AG04449 (cell line): ENCODE measurements around the gene EXOC6B.

Experiments used
- CTCF ChIA-PET: fragments of 350-600 bp; formaldehyde crosslinking; extraction: SDS; loops from one replicate; lab custom pipeline; 2021; ENCODE audit warnings: antibody characterized with exemption; lab: Yijun Ruan, JAX
- POLR2A ChIA-PET: fragments of 400-600, 350-600 bp; formaldehyde crosslinking; extraction: SDS; loops from one replicate; lab custom pipeline; 2020; ENCODE audit warnings: antibody characterized with exemption, inconsistent platforms; lab: Yijun Ruan, JAX
- DNase-seq: peaks from one replicate; pipeline ENCODE4 v3.0.0-alpha.2; 2010; ENCODE audit warnings: low read depth, low spot score
- H3K4me3 ChIP-seq: 2 replicates; pipeline ENCODE4 v1.5.1; 2011; ENCODE audit warnings: low read depth, mild to moderate bottlenecking, control low read depth, low read length
- CTCF ChIP-seq: IDR thresholded peaks from one replicate; pipeline ENCODE4 v1.5.1; 2011; ENCODE audit warnings: mild to moderate bottlenecking, moderate library complexity, low read length, control low read depth, inconsistent platforms; ENCODE audit not compliant: insufficient read depth; ENCODE audit errors: missing control alignments

EXOC6B gene

DNA sequence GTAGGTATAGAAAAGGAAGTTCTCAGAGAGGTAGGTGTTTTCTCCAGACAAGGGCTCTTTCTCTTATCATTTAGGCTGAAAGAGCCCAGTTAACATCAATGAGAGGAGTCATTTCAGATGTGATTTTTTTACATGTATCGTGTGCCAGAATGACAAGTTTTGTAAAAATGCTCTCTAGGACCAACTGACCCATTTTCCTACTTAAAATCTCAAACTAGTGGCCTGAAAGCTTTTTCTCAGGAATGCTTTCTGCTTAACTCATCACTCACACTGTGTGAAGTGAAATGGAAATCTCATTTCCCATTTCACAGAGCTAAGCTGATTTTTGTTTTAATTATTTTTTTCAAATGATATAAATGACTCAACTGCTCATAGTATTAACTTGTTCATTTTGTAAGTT, 549.5 kb downstream of the EXOC6B start:
- no peak for TF ChIP-seq CTCF
- H3K4me3 ChIP-seq: no peak overlapping the region
- CTCF ChIA-PET: no interaction called here
- POLR2A ChIA-PET: no interaction called here
- no peak for DNase-seq

DNA sequence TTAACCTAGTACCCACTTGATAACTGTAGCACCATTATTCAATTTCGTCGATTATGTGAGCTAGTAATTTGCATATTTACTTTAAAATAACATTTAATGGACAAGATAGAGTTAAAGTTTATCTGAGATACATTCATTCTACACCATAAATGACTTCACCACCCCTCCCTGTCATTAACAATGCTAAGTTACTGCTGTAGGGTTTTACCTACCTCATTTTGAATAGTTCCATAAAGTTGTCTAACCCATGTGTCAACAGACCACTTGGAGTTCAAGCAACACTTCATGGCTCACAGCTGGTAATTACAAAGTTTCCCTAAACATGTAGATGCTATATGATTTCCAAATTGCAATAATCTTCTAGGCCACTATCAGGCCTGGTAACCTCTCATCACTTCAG, 550.7 kb downstream of the EXOC6B start:
- no peak for TF ChIP-seq CTCF
- H3K4me3 ChIP-seq: no peak overlapping the region
- CTCF ChIA-PET: interaction anchor here (1.4 kb wide), 1 partner anchor 125 kb away, joined by 4 read pairs; no protein-coding TSS in a partner anchor
- POLR2A ChIA-PET: no interaction called here
- DNase-seq: no peak

DNA sequence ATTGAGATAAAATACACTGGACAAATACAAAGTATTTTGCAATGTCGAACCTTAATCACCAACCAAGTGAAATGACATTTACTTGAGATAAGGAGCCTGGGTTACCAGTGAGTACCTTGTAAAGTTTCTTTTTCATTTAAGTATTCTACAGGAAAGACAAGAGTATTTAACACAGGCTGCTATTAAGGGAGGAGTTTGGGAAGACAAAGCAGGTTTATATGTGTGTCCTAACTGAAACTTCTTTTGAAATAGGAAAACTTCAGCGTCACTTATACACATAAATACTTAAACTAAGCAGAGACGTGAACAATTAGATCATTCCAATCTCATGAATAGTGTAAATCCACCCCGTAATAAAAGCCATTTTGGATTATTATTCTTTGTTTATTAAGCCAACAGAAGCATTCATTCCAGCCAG, 551.4 kb downstream of the EXOC6B start:
- ChIA-PET CTCF (interaction anchor here (1.4 kb wide), 1 partner anchor 124 kb away, joined by 4 read pairs; no protein-coding TSS in a partner anchor), POLR2A (no interaction called here)
- no peak overlapping the region for H3K4me3 ChIP-seq
- no peak for TF ChIP-seq CTCF
- DNase-seq: no peak

DNA sequence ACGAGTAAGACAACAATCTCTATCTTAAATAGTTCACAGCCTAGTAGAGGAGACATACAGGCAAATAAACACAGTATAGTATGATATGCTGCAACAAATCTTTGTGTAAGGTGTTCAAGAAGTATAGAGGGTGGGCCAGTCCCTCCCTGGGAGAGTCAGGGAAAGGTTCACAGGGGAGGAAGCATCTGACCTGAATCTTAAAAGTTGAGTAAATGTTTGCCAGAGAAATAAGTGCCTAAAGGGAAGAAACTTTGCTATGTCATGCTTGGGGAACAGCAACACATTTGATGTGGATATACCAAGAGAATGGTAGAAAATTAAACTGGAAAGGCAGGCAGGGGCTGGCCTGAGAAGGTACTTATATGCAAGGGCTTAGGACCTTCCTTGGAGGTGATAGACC, 552.4 kb downstream of the EXOC6B start:
- H3K4me3 ChIP-seq: no peak overlapping the region
- no peak for TF ChIP-seq CTCF
- ChIA-PET CTCF (no interaction called here), POLR2A (no interaction called here)
- no peak for DNase-seq

- POLR2A ChIA-PET: no interaction called here
- no peak for DNase-seq
- TF ChIP-seq CTCF: no peak
- CTCF ChIA-PET: no interaction called here
- no peak overlapping the region for H3K4me3 ChIP-seq
These were observed 553.8 kb downstream of the EXOC6B start for GRCh38 chr2:72271766-72272641.

DNA sequence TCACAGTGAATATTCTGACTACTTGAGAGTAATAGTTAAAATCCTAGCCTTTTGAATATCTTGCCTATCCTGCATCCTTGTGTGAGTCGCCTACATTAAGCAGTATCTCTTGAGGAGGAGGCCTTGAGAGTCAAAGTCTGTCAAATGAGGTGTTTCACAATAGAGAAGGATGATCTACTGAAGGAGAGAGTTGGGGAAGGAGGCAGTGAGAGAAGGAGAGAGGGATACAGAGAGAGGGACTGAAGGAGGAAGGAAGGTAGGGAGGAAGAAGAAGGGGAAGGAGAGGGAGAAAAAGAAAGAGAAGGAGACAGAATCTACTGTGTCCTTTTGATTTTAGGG, 554.6 kb downstream of the EXOC6B start:
- ChIA-PET POLR2A (no interaction called here), CTCF (no interaction called here)
- no peak for TF ChIP-seq CTCF
- DNase-seq: no peak
- H3K4me3 ChIP-seq: no peak overlapping the region
